Fibroblast of skin of back (primary cell): ENCODE measurements around the gene ZNF521.
A peak's percentile ranks its signal among the peaks of the same experiment; 100 is the strongest.

ENCODE experiments used
- DNase-seq: peaks from one replicate; pipeline ENCODE4 v3.0.0-alpha.2; 2013

The ZNF521 gene

DNA sequence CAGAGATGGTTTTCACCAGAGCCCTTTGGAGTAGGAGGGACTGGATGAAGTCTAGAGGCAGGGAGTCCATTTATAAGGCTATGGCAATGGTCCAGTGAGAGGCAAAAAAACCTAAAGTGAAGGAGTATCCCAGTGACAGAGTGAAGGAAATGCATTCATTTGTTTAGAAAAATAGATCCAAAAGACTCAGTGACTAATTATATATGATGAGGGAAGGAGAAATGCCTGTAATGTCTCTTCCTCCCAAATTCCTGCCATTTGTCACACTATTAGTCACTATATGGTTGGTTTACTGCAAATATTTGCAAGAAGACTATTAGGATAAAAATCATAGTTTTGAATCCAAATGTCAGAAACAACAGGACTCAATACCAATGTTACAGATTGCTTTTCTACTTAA lies 104.2 kb downstream of the ZNF521 start:
- DNase-seq: peak; percentile 92

DNA sequence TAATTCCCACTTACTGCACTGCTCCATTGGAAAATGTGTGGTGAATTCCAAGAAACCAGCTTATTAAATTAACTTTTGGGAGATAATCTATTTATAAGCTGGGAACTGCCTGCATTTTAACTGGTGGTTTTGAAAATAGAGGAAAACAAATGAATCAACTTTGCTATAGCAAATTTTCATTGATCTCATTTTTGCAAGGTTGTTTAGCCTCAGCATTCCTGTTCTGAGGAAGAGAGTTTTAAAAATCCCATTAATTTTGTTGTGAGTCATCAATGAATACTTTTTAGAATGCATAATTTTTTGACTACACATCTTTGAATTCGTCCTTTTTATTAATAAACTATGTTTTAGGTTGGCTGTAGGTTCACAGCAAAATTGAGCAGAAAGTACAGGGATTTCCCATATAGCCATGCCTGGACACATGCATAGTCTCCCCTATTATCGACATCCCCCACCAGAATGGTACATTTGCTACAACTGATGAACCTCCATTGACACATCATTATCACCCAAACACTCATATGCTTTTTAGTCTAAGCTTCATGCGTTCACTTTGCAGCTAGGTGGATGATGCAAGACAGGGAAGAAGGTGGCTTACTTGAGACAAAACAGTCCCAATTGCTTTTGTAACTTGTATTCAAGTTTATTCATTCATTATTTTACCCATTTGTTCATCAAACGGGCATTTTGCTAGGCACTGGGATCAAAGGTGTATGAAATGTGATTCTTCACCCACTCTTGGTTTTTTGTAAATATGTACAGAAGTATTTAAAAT lies 106.9 kb downstream of the ZNF521 start:
- peak; percentile 30 for DNase-seq

DNA sequence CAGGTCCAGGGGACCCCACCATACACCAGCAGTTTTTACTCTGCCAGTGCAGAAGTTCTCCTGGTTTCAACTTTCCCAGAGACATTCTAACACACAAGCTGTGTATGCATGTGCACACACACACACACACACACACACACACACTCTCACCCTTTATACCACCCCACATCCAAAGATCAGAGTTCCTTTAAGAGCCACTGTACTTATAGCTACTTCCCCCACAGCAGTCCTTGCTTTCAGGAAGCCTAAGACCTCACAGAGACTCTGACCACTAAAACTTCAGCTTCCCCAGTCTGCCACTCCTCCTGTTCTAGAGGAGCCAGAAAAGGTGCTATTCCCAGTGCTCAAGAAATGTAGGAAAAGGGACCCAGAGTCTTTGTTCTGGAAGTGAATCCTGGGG lies 107.8 kb downstream of the ZNF521 start:
- DNase-seq: no peak

DNA sequence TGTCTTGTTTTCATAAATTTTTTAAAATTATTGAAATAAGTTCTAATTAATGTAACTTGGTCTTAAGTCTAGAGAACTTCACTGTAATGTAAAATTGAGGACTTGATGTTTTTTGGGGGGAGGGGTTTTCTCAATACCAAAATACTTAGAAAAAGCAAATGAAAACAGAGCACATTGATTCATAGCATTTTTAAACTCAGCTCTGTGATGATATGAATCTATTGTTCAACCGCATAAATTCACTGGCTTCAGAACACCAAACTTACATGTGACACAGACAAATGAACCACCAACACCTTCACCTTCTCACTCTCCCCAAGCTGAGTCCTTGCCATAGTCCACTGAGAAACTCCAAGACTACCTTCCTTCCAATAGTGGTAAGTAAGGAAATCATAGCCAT lies 108.2 kb downstream of the ZNF521 start:
- DNase-seq: no peak

DNA sequence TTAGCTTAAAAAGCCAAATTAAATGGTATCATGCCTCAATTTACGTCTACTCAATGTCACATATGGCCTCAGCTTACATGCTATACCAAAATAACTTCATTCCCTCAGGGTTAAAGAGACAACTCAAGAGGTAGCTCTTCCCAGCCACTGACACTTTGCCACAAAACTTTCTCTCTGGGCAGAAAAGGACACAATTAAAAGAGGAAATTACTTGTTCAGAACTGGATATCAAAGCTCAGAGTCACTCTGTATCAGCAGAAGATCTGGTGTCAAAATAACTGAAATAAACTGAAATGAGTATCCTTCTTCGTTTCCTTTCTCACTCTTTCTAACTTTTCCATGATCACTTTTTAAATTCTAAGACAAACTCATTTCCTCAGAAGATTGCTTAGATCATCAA lies 108.7 kb downstream of the ZNF521 start:
- DNase-seq: no peak

DNA sequence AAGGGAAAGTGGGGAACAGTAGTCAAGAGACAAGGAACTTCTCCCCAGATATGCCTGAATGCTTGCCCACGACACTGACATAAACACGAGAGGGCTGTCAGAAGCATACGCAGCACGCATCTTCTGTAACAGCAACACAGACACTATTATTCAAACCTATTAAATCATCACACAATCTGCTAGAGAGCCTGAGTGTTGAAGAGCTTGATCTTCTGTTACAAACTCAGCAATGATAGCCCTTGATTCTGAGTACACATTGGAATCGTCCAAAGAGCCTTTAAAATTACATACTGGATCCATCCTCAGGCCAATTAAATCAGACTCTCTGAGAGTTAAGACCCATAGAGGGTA lies 111.6 kb downstream of the ZNF521 start:
- no peak for DNase-seq

DNA sequence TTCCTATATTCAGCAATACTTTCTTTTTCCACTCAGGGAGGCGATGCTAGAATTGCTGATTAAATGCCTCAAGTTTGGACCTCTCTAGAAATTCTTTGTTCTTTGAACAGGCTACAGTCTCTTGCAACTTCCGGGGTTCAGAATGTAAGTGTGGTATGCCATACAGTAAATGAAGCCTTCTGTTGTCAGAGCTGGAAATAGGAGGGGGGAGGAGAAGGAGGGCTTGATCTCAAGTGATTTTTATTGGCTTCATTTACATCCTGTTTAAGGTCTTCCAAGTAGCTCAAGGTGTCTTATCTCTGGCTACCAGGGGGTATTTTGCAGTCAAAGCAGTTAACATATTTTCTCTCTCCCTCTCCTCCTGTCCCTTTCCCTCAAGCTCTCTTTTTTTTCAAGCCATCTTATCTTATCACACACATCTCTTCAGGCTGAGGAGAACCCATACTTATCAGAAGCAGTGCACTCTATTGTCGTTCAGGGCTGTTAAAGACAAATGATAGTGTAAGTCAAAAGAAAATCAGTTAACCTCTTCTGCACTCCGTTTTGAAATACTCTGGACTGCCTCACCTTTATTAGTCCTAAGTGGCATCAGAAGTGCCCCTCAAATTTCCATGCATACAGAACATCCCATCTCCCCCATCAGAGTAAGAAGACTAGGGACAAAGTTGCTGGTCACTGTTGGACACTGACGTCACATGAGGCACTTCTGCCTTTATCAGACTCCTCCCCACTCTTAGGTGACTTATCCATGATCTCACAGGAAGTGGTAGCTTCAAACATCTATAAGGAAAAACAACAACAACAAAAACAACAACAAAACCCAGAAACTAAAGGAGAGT lies 112.2 kb downstream of the ZNF521 start:
- peak; percentile 35 for DNase-seq

DNA sequence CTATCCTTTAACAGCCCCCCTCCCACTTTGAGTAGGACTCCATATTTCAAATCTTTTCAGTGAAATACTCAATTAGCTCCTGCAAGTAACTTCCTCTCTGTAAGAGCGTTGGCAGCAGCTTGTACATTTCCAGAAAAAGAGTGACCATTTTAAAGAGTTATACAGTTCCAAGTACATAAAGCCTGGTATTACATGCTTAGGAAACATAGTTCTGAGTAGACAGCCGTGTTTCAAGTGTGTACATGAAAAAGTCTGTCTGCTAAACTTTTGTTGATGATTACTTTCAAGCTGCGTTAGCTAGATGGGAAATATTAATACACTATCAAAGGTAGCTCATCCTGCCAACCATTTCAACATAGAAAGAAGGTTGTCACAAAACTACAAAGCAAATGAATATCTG lies 112.8 kb downstream of the ZNF521 start:
- DNase-seq: no peak

DNA sequence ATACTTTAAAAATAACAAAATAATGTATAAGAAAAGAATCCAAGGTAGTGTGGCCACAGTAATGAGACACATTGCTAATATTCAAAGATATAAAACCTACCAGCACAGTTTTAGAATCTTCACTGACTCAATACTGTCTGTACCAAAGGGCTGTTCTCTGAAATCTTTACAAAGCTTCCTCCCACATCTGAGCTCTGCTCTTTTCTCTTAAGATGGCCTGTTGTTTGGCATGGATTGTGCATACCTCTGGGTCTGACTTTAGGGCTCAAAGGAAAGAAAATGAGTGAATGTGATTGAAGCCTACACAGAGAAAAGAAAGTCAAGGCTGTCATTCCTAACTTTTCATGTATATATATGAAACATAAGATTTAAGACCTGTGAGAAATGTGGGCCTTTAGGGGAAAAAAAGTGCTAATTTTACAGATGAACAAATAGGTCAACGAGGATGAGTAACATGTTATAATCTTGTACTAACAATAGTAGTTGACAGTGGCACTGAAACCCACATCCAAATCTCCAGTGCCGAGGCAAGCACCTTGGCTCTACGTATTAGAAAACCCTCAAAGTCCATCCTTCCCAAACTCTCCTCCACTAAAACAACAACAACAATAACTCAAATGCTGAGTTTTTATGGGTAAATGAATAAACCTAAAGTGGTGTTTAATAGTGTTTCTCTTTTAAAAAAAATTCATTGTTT lies 114.2 kb downstream of the ZNF521 start:
- no peak for DNase-seq

DNA sequence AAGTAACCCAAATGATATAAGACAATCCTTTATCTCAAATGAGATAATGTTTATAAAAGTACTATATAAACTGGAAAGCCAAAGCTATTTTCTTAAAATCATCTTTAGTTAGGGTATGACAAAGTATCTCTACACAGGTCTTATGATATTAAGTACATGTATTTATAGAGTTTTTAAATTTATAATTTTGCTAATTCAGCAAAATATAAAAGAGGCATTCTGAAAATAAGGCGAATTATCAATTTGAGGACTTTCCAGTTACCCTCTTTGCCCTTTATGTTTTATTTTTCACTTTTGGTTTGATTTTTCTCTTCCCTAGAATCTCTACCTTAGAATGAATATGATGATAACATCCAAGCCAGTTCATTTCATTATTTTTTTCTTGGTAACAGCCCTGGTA lies 115.2 kb downstream of the ZNF521 start:
- no peak for DNase-seq

DNA sequence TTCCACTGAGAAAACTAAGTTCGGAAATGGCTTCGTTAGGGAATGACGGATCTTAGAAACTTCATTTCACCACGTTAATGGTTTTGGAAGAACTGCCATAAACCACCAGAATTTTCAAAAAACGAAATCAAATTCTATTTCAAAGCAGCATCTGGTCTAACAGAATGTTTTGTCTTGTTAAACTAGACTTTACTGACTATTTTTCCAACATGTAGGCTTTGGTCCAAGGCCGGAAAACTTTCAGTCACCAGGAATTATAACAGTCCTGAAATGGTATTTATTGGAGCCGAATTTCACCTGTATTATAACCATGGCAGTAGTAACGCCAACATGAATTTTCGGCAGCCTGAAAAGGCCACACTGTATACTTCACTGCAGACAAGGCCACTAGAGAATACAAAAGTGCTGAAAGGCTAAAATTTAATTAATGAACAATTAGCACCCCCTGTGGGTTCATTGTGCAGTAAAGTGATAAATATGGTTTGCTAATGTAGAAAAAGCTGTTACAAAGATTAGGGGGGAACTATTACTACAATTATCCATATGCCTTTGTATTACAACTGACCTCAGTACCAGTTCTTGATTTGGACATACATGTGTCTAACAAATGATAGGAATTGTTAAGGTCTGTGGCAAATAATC lies 116.4 kb downstream of the ZNF521 start:
- DNase-seq: no peak

DNA sequence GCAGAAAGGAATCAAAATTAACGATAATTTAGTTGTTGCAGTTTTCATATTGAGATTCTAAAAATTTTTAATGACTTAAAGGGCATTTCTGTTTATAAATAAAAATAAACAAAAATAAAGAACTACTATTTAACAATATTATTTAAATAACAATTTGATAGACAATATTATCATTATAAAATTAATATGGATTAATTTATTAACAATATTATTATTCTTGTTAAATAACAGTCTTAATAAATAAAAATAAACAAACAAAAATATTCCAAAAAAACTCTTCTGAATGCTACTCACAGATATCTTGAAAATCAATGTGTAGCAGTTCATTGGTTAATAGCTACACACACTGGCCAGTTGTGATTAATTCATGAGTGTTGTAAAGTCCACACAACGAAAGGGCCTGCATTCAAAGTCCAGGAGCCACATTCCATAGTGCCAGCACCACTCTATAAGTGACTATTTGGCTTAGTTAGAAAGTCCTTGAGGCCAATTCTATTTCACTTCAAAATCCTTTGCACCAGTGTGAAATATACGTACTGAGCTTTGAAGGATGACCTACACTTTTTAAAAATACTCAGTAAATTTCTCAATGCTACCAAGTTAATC lies 117.1 kb downstream of the ZNF521 start:
- DNase-seq: no peak

DNA sequence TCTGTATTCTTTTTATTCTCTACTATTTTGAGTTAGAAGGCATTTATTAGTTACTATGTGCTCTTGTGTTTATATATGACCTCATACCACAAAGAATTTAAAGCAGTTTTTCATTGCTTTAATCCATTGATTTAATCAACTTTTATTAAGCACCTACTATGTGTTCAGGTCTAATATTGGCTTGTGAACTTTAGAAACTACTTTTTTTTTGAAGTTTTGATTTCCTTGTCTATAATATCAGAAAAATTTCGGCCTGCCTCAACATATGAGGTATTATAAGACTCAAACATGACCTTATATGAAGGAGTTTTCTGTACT lies 117.7 kb downstream of the ZNF521 start:
- no peak for DNase-seq

DNA sequence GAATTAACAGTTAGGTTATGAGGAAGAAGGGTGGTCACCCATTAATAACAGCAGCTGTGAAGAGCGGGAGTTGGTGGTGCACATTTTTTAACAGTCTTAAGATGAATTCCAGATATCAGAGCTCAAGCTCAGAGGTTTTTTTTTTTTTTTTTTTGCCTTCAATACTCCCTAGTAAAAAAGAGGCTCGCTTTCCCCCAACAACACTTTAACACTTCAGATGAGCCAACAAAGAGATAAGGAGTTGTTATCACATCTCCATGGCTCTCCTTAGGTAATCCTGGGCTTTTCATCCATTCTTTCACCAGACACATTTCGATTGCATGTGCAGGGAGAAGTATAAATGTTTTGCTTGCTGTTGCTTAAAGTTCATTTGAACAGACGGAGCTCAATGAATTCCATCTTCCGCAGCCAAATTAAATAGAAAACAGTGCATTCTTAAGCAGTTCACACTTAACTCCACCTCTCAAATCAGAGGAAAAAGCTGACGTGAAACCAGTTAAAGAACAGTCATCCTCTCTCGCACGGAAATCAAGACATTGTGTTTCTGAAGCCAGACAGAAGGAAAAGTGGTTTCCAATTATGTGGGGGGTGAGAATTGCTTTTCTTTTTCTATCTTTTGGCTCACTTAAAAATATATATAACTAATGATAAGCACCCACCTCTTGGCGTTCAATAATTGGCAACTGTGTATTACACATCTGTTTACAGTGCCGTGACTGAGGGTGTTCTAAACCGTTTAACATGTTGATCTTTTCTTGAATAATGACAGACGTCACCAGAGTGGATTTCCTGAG lies 118.2 kb downstream of the ZNF521 start:
- peak; percentile 73 for DNase-seq

DNA sequence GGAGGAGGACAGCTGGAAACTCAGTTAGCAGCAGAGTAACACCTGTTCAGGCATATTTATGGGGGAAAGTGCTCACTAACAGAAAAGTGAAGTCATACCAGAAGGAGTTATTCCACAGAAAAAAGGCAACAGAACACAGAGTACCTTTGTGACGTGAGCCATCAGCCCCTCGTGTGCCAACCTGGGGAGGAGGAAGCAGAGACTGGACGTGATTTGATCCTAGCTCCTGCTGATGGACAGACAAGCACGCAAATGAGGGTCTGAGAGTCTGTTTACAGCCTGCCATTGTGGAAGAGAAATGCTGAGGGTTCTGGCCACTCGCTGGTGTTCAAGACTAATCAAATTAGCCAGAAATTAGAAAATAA lies 120.7 kb downstream of the ZNF521 start:
- no peak for DNase-seq

DNA sequence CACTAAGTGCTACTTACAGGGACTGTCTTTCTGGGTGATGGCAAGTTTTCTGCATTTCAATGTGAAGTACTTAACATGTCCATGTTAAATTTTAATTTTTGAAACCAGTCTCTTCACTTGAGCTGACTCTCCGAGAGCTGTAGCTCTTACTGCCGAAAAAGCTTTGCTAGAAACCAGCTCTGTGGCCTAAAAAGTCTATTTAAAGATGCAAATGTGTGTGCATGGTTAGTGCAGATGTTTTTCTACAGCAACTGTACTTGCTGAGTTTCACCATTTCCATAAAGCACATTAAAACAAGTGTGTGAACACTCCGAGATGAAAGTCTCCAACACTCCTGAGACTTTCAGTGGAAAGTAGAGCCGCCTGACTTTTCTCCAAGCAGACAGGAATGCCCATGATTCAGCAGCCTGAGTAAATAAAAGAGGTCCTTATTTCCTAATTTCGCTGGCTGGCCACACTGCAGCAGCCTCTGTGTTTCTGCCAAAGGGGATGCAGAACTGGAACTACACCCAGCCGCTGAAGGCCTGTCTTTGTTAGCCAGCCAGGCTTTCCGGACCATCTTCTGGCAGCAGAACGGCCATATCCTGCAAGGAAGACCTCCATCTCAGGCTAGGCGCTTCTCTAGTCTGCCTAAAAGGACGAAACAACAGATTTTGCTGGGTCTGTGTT lies 121.2 kb downstream of the ZNF521 start:
- peak; percentile 80 for DNase-seq

DNA sequence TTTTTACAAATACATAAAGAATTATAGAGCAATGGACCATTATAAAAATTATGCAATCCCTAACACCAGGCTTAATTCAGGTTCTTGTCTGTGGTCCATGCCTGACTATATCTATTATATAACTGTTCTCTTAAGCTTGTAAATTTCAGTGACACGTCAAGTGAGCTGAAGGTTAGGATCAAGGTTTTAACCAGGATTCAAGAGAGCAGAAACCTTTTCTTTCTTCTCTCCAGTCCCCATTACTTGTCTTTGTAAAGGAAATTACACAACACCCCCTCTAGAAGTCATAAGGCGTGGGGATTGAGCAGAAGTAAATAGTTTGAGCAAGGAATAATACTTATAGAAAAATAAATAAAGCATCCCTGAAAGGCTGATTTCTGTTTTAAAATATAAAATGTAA lies 122.0 kb downstream of the ZNF521 start:
- DNase-seq: no peak

DNA sequence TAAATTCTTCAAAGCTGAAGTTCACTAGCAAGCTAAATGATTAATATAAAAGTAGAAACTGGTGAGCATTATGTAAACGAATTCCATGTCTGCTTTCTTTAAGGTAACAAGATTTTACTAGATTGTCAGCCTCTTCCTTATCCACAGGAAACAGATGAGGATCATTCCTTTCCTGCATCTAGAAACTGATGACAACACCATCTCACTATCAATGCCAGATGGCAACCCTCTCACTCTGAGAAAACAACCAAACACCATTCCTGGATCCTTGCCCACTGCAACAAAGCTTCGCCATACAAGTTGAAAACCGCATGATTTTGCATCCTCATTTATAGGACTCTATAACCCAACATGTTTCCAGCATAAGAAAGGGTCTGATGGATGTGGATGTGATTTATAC lies 122.9 kb downstream of the ZNF521 start:
- DNase-seq: peak; percentile 71

DNA sequence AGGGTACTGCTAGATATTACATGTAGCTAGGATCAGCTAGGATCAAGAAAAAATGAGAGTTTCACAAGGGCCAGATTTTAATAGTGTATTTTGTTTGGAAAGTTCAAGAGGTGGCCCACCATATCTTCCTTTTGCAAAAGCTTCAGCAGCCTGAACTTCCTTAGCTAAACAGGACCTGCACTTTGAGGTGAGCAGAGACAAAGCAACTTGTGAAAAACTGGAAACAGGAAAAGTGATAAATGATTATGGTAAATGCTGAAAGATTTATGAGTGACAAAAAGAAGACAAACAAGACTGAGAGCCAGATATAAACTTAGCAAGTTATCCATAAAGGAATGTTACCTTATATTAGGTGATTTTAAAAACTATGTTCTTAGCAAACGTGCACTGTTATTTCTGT lies 123.6 kb downstream of the ZNF521 start:
- DNase-seq: no peak

DNA sequence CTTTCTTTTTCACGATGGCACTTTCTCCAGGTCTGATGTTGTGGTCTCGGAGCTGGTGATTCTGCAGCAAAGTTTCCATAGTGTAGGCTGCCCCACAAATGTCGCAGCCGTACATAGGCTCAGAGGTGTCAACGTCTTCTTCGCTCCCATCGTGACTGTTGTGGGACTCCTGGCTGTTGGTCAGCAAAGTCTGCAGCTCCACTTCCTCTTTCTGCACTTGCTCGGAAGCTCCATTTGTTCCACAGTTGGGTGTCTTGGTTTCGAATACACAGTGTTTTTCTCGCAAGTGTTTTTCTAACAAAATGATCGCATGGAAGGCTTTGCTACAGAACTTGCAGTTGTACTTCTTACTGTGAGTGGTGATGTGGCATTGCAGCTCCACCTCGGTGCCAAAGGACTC lies 126.8 kb downstream of the ZNF521 start:
- no peak for DNase-seq
